RPMI8226 (cell line): ENCODE data around the gene CIAO2B.
A peak's percentile ranks its signal among the peaks of the same experiment; 100 is the strongest.
"Not testable (repeated sequence)": the region's sequence is repeated elsewhere in the genome, so short reads cannot be mapped to it uniquely, and the experiment has no call there.

Experiments
- DNase-seq: peaks from one replicate; pipeline ENCODE4 v3.0.0-alpha.2; 2015

CIAO2B gene

DNA sequence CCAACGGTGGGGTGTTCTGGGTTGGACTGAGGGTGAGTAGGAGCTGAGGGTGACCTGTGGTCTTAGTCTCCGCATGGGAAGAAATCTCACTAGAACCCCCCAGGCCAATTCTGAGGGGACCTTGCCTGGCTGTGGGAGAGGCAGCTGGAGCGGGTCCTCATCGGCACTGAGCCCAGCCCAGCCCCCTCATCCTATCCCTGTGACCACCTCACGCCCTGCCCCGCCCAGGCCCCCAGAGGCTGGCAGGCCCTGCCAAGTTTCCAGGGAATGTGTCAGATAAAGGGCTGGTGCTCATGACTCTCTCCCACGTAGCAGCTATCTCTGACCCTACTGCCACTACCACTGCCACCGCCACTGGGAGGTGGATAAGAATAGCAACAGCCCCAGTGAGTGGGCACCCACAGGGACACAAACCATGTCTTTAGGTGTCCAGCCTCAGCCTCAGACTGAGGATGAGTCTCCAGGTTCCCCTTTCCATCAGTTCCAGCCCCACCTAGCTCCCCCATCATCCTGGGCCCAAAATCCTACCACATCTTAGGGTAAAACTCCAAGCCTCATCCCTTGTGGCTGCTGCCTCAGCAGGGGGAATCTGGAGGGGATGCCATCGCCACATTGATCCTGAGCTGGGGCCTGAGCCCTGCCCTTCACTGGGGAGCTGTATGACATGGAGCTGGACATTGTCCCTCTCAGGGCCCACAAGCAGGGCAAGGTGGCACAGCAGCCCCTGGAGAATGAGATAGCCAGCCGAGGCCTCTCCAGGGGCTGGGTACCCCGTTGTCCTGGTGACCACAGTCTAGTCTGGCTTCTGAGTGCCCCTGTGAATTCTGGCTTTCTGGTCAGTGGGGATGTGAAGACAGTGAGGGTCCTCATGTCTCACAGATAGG is 30.4 kb downstream of the CIAO2B start:
- no peak for DNase-seq

DNA sequence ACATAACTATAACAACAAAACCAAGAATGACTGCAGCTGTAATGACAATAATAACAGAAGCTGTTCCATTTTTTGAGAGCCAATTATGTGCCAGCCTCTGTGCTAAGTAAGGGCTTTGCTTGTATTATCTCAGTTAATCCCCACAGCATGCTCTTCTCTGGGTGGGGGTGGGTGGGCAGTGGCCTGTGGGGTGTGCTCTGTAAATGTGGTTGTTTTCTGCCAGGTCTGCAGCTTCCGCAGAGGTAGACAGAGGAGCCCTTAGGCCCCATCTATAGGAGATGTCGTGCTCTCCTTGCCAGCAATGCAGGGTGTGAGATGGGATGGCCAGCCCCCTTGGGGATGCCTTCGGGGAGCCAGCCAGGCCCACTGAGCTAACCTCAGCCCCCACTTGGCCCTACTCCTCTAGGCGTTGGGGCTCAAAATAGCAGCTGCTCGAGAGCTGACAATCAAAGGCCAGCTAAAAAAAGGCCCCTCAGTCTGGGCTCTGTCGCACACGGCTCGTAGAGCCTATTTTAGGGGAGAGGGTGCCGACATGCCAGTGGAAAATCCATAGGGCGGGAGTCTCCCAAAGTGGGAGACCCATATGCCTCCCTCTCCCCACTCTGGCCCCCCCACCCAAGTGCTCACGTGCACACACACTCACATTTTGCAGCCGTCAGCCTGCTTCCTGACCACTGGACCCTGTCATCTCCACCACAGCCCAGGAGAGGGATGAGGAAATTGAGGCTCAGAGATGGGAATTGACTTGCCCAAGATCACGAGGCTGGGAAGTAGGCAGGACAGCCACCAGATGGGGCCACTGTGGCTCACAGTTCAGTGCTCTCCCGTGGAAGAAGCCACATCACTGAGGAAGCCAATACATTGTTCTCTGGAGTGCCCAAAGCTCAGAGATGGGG is 31.3 kb downstream of the CIAO2B start:
- no peak for DNase-seq

DNA sequence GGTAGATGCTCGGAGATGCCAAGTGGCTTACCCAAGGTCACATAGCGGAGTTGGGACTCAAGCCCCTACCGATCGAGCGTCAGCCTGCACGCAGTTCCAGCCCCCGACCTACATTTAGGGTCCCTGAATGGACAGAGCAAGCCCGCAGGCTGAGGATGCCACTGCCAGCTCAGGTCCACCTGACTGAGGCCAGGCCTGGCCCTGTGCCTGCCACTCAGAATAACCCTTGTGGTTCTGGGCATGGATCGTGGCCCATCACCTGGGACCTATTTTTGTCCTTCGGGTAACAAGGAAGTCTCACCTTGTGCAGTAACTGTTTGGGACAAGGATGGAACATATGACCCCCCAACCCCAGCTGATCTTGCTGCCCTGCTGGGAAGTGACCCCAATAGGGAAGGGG is 32.6 kb downstream of the CIAO2B start:
- DNase-seq: no peak

DNA sequence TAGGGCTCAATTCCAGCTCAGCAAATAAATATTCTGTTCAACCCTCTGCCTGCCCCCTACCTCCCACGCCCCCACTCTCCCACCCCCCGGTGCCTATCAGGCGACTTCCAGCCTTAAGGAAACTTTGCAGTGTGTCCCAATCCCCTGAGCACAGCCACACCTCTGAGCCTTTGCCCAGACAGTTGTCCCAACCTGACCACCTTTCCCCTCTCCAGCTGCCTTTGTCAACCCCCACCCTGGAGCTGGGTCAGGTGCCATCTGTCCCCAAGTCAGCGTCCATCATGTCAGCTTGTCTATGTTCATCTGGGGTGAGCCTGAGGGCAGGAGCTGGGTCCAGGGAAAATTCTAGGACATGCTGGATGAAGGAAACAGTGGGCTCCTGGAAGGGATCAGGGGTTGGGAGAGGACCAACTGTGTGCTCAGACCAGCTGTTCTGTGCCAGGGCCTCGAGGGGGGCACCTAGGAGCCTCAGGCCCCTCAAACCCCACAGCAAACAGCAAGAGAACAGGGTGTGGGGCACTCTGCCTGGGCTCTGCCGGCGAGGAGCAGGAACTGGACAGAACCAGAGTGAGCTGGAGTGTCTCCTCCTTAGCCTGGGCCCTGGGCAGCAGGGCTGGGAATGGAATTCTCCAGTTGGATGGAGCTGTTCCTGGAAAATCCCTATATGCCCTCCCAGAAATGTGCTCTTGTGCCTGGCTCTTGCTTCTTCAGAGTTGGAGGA is 33.3 kb downstream of the CIAO2B start:
- DNase-seq: no peak

DNA sequence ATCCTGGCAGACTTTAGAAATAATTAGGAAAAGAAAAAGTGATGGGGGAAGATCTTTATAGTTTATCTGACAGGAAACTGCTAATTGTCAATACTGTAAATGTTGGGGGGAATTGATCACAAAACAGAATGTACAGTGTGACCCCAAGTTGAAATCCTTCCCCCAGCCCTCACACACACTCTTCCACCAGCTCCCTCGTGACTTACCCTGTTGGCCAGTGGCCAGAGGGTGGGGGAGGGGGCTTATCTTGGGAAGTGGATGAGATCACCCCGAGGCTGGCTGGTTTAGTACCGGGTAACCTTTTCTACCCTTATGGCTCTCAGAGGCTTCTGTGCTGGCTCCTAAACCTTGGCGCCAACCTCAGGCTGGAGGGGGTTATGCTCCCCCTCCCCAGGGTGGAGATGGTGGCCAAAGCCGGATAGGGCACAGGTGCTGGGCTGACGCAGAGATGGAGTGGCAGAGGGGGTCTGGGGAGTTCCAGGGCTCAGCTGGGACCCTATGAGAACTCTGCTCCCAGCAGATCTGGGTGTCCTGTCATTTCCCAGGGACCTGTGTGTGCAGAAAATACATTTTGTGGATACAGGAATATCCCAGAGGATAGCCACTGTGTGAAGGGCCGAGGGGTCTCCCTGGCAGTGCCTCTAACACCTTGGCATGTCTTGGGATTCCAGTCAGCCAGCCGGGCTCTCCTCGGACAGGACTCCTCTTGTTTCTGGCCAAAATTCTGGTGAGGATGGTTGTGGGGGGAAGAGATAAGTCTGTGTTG is 34.1 kb downstream of the CIAO2B start:
- DNase-seq: peak; percentile 63

DNA sequence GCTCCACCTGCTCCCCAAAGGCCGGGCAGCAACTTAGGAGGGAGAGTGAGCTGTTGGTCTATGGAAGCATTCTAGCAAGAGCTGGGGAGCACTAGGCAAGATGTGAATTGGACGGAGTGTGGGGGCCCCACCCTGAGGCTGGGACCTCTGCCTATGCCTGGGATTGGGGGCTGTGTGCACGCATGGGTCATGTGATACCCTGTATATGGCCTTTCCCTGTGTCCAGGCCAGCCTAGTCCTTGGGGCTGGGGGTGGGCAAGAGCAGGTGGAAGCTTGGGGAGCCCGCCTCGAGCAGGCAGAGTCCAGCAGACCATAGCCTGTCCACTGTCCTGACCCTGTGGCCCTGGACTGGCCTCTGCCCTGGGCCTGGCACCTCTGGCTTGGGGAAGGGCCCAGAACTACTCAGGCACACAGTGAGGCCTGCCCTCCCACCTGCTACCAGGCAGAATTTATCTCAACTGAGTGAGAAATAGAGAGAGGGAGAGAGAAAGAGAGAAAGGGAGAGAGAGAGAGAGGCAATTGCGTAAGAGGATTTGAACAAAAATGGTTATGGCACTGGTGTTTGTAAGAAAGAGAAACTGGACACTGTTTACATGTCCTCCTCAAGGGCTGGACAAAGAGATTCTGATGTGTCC is 34.8 kb downstream of the CIAO2B start:
- DNase-seq: no peak

DNA sequence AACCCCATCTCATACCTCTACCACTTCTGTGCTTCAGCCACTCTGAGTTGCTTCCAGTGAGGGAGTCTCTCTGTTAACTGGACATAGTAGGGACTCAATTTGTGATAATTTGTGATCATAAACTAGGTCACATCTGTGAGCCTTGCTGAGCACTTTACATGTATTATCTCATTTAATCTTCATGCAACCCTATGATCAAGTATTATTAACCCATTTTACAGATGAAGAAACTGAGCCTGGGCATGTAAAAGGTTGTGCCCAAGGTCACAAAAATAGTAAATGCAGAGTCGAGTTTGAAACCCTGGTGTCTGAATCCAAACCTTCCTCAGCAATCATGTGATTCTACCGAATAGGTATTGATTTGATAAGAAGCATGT is 35.3 kb downstream of the CIAO2B start:
- DNase-seq: no peak

DNA sequence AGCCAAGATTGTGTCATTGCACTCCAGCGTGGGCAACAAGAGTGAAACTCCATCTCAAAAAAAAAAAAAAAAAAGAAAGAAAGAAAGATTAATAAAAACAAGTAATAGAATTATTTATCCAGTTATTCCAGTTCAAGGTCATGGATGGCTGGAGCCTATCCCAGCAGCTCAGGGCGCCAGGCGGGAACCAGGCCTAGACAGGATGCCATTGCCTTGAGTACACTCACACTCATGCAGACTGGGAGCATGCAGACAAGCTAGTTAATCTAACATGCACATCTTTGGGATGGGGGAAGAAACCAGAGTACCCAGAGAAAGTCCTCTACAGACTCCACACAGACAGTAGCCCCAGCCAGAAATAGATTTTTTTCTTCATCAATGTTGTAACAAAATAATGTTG is 36.0 kb downstream of the CIAO2B start:
- DNase-seq: no peak

DNA sequence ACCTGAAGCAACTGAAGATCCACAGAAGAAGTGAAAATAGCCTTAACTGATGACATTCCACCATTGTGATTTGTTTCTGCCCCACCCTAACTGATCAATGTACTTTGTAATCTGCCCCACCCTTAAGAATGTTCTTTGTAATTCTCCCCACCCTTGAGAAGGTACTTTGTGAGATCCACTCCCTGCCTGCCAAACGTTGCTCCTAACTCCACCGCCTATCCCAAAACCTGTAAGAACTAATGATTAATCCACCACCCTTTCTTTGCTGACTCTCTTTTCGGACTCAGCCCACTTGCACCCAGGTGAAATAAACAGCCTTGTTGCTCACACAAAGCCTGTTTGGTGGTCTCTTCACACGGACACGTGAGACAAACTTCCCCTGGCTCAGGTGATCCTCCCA is 37.5 kb downstream of the CIAO2B start:
- DNase-seq: not testable (repeated sequence)

DNA sequence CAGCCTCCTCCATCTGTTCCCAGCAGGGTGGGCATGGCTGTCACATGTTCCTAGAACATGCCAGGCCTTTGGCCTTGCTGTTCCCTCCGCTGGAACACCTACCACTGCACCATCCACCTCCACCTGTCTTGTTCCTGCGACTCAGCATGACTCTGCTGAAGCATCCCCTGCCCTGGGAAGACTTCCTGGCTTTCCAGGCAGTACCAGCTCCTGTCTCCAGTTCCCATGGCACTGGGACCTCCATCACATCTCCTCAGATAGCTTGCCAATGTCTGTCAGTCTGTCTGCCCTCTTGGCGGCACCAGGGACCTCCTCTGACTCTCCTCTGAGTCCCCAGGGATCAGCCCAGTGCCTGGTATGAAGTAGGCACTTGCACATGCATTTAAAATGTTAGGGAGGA is 38.2 kb downstream of the CIAO2B start:
- no peak for DNase-seq

DNA sequence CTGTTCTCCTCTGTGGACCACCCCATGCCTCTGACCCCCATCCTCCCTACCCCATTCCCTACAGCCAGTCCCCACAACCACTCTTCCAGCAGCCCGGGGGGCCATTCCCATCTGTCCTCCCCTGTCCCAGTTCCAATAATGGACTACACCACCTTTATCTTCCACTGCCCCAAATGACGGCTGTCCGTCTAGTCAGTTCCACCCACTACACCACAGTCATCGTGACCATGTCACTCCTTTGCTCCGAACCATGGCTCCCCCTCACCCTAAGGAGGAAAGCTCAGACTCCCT is 38.6 kb downstream of the CIAO2B start:
- DNase-seq: no peak

DNA sequence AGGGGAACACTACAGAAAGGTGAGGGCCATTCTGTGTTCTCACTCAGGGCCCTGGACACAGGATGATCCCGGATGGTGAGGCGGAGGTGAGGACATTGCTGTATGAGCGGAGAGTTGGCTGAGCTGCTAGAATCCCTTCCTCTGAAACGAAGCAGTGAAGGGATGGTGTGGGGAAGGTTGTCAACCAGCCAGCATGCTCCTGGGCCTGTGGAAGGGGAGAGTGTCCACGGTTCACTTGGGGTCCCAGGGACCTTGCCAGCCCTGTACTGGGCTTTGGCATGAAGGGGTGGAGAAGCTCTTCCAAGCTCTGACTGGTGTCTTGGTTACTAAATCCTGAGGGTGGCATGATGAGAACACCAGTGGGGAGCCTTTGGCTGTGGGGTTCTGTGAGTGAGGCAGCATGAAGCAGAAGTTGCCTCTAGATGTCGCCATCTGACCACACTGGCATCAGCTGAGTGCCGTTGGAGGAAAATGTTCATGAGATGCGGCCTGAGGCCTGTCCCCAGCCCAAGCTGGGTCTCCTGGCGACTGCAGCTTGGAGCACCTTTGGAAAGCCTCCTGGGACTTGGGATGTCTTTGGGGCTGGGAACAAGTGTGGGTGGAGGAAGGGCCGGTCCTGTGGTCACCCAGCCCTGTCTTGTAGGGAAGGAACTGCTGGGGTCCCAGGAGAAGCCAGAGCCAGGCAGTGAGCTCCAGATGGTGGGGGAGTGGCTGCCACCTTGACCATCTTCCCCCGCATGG is 39.1 kb downstream of the CIAO2B start:
- peak; percentile 81 for DNase-seq

DNA sequence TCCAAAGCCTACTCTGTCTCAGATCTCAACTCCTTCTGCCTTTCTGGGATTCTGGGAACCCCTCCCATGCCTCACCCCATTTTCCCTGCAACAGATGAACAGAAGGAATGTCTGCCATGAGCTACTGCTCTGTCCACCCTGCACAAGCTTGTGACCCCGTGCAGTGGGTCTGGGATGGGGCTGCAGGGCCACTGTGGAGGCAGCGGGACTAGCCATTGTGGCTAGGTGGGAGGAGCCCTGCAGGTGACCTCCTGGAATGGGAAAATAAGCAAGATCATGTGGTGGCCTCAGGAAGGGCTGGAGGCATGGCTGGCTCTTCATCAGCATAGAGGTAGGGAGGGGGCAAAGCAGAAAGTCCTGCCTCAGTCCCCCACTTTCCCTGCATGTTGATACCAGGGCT is 40.1 kb downstream of the CIAO2B start:
- DNase-seq: no peak

DNA sequence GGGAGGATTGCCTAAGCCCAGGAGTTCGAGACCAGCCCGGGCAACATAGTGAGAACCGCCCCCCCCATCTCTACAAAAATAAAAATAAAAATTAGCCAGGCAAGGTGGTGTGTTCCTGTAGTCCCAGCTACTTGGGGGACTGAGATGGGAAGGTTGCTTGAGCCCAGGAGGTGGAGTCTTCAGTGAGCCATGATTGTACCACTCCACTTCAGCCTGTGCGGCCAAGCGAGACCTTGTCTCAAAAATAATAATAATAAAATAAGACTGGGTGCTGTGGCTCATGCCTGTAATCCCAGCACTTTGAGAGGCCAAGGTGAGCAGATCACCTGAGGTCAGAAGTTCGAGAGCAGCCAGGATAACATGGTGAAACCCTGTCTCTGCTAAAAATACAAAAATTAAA is 42.4 kb downstream of the CIAO2B start:
- no peak for DNase-seq

DNA sequence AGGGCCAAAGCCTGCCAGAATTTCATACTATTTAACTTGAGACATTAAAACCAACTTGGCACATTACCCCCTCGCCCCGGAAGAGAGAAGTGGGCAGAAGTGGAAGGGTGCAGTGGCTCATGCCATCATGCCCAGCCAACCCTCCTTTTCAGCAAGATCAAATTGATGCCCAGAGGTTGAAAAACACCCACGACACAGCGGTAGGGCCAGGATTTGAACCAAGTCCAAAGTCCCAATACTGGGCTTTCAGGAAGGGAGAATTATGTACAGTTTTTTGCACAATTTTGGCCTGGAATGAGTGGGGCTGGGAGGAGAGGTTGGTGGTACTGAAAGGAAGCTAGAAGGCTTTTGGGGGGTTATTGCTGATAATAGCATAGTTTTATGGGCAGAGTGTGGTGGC is 42.8 kb downstream of the CIAO2B start:
- no peak for DNase-seq

DNA sequence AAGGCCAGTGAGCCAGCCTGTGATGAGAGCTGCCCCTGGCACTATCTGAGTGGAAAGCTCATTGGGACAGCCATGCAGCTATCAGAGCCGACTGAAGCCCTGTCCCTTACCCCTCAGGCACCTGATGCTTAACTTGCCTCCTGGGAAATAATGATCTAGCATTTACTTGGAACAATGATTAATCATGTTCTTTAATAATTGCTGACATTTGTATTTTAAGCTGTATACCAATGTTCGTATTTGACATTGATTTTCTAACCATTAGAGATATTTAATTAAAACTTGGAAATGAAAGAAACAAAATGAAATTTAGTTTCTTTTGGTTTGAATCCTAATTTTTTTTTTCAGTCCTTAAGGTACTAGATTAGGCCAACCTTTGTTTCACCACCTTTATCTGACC is 43.4 kb downstream of the CIAO2B start:
- no peak for DNase-seq

DNA sequence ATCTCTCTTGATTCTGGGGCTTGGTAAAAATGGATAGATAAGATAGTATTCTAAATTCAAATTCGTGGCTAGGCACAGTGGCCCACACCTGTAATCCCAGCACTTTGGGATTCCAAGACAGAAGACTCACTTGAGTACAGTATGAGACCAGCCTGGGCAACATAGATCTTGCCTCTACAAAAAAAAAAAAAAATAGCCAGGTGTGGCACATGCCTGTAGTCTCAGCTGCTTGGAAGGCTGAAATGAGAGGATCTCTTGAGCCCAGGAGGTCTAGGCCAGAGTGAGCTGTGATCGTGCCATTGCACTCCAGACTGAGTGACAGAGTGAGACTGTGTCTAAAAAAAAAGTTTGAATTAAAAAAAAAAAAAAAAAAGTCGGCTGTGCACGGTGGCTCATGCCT is 44.6 kb downstream of the CIAO2B start:
- DNase-seq: no peak

DNA sequence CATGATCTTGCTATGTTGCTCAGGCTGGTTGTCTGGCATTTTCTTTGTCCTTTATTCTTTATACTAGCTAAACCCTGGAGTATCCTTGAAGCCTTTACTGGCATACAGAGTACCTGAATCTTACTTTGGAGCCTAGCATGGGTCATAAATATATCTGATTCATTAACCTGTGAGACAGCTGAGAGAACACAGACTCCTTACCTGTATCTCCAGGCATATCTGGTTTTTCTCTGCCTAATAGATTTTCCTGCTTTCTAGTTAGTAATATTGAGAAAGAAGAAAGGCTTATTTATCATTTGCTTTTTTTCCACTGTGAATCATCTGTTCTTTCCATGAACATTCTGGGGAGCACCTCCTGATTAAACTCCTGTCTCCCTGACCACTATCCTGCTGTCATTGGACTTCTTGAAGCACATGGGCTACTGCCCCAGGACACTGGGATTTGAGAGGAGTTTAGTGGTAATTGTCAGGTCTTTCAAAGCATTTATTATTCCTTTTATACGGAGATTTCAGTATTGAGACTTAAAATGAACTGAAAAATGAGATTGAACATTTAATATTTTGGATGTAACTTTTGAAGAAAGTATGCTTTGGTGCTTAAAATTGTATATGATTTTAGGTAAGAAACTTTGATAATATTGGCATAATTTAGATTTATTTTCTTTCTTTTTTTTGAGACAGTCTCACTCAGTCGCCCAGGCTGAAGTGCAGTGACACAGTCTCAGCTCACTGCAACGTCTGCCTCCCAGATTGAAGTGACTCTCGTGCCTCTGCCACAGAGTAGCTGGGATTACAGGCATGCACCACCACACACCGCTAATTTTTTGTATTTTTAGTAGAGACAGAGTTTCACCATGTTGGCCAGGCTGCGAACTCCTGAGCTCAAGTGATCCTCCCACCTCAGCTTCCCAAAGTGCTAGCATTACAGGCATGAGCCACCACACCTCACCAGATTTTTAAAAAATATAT is 45.3 kb downstream of the CIAO2B start:
- no peak for DNase-seq

DNA sequence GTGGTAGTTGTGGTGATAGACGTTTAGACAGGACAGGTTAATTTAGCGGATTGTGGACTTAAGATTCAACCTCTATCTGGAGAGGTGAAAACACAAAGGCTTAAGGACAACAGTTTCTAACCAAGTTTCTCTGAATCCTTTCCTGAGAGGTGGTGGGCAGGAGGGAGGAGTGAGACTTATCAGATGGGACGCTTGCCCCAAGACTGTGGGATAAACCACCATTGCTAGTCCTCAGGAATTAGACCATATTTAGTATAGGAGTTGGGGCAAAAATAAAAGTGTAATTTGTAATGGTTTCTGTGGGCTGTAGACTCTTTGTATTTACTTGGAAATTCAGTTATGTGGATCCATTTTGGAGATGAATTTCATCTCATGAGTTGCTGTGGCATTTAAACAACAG is 47.3 kb downstream of the CIAO2B start:
- no peak for DNase-seq

DNA sequence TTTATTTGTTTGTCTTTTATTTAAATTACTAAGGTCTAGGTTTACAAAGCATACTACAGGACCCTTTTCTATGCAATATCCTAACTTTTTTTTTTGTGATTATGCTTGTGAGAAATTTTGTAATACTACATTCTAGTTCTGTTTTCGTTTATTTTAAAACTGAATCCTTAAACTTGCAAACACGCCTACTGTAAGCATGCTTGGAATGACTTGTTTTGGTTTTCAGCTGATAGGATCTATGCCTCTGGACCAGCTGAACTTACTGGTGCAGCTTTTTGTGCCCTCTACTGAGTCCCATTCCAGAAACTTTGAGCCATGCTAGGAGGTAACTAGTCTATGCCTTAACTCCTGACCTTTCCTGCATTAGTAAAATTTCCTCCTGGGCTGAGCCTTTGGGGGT is 47.9 kb downstream of the CIAO2B start:
- DNase-seq: no peak
